Calu3 (cell line): Measurements from ENCODE around the gene HEYL. TPM values are rescaled to one million over a fixed set of nuclear protein-coding genes. Genes with fewer than 3 reads are reported as not detected.

Experiments used
- Bru-seq: library from RNA; stranded (reverse); fragments of 400-500 nt; gene quantifications from one replicate; lab custom pipeline; 2021; lab: Mats Ljungman, UMichigan
- BruChase-seq, 2 experiments: library from RNA; stranded (reverse); fragments of 400-500 nt; gene quantifications; one replicate each; lab custom pipeline; 2021; lab: Mats Ljungman, UMichigan
- BruUV-seq: library from RNA; stranded (reverse); fragments of 400-500 nt; replicated peaks from 2 replicates; lab custom pipeline; 2021; lab: Mats Ljungman, UMichigan
- CTCF ChIA-PET: fragments of 300-600 bp; sonication (Branson Sonifier 250); formaldehyde crosslinking; loops from one replicate; lab custom pipeline; 2022; ENCODE audit warnings: antibody characterized with exemption; lab: Charles Lee
- DNase-seq: peaks from one replicate; pipeline ENCODE4 v3.0.0; 2022
- H3K27ac Mint-ChIP-seq: one replicate; pipeline ENCODE4 v1.8.0; 2022; ENCODE audit warnings: mixed read lengths; ENCODE audit not compliant: unreplicated experiment
- H3K27me3 Mint-ChIP-seq: one replicate; pipeline ENCODE4 v1.8.0; 2022; ENCODE audit warnings: mixed read lengths; ENCODE audit not compliant: unreplicated experiment
- H3K36me3 Mint-ChIP-seq: one replicate; pipeline ENCODE4 v1.8.0; 2022; ENCODE audit warnings: mild to moderate bottlenecking, moderate library complexity, mixed read lengths; ENCODE audit not compliant: insufficient read depth, unreplicated experiment
- H3K4me1 Mint-ChIP-seq: one replicate; pipeline ENCODE4 v1.8.0; 2022; ENCODE audit warnings: mild to moderate bottlenecking, low read depth, mixed read lengths; ENCODE audit not compliant: unreplicated experiment
- H3K4me3 Mint-ChIP-seq: one replicate; pipeline ENCODE4 v1.8.0; 2022; ENCODE audit warnings: mild to moderate bottlenecking, low read depth, moderate library complexity, mixed read lengths; ENCODE audit not compliant: unreplicated experiment
- H3K9me3 Mint-ChIP-seq: one replicate; pipeline ENCODE4 v1.8.0; 2022; ENCODE audit warnings: low read depth, mixed read lengths; ENCODE audit not compliant: unreplicated experiment
- intact Hi-C: fragments of 100-400 bp; cut with micrococcal nuclease; formaldehyde crosslinking; loops from one replicate; pipeline ENCODE4 v1.10.0; 2022; ENCODE audit not compliant: unreplicated experiment
- long read RNA-seq: library from polyadenylated mRNA; stranded (forward); transcript quantifications from one replicate; pipeline ENCODE4 v2.0.0, GENCODE V29; 2022
- total RNA-seq: library from RNA; stranded (reverse); gene quantifications from 2 replicates; pipeline ENCODE4 v1.2.3, GENCODE V29; 2022
- TF ChIP-seq, protein P1 (sequence below): fragments of 200-600 bp; IDR thresholded peaks from one replicate; pipeline ENCODE4 v1.8.0; 2022; ENCODE audit warnings: antibody characterized with exemption; ENCODE audit not compliant: unreplicated experiment

Gene HEYL
- total RNA-seq (0.09 and 0.27 TPM in 2 replicates), Bru-seq, nascent RNA (percentile 14 among the genes with signal in this experiment), BruChase-seq, experiment 1, labeled RNA remaining after a 6-hour chase (percentile 8 among the genes with signal in this experiment), BruChase-seq, experiment 2, labeled RNA remaining after a 2-hour chase (percentile 11 among the genes with signal in this experiment)
- long read RNA-seq, partial matches to known transcripts, result 0 of 1 reads
- long read RNA-seq, other reads (novel, unspliced or antisense), result 1 of 1 reads

DNA sequence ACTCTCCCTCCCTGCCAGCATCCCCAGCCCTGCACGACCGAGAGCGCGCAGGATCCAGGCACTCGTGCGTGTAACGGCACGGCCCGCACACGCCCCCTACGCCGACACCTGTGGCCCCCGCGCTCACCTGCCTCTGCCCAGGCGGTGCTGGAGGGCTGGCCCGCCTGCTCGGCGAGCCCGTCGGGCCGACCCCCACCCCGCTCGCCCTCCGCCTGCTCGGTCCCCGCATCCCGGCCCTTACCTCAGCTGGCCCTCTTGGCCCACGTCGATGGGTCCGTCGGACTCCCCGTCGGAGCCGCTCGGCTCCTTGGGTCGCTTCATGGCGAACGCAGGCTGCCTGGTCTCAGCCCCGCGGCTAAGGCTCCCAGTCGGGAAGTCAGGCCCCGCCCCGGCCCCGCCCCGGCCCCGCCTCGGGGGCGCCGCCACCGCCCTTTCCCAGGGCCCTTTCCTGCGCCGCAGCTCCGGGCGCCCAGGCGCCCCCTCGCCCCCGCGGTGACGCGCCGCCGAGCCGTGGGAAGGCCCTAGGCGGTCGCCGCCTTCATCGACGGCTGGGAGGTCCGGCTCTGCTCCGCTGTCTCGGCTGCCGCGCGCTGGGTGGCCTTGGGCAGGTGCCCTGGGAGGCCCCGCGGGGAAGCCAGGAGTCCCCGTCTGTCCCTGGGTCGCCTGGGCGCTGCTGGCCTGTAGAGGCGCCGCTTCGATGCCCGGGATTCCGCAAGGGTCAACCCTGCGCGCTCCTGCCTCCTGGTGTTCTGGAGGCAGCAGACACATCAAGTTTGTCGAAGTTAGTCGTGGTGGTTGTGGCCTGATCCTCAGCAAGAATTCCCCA, at the start of gene HEYL:
Gene HEYL (minus strand): TSS at position 339 of the 826 bp plus-strand sequence. CDS start 18 bp downstream, at position 321.
- Mint-ChIP-seq H3K36me3 (no peaks in the 10 kb centered on the region), H3K27ac (no peak within 1 kb of the TSS), H3K4me3 (peak within 1 kb of the TSS; percentile 51), H3K27me3 (peaks cover 74% of the 10 kb centered on the region), H3K4me1 (no peaks in the 10 kb centered on the region), H3K9me3 (no peaks in the 10 kb centered on the region)
- TF ChIP-seq, protein P1, sequence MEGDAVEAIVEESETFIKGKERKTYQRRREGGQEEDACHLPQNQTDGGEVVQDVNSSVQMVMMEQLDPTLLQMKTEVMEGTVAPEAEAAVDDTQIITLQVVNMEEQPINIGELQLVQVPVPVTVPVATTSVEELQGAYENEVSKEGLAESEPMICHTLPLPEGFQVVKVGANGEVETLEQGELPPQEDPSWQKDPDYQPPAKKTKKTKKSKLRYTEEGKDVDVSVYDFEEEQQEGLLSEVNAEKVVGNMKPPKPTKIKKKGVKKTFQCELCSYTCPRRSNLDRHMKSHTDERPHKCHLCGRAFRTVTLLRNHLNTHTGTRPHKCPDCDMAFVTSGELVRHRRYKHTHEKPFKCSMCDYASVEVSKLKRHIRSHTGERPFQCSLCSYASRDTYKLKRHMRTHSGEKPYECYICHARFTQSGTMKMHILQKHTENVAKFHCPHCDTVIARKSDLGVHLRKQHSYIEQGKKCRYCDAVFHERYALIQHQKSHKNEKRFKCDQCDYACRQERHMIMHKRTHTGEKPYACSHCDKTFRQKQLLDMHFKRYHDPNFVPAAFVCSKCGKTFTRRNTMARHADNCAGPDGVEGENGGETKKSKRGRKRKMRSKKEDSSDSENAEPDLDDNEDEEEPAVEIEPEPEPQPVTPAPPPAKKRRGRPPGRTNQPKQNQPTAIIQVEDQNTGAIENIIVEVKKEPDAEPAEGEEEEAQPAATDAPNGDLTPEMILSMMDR, result no peak
- CTCF ChIA-PET, result interaction anchor here (0.6 to 1.1 kb wide), 3 partner anchors 8 to 123 kb away, joined by 4 read pairs; no protein-coding TSS in a partner anchor
- intact Hi-C loops, result no loop called here
- no TSS peak for BruUV-seq
- peak; percentile 69 for DNase-seq

DNA sequence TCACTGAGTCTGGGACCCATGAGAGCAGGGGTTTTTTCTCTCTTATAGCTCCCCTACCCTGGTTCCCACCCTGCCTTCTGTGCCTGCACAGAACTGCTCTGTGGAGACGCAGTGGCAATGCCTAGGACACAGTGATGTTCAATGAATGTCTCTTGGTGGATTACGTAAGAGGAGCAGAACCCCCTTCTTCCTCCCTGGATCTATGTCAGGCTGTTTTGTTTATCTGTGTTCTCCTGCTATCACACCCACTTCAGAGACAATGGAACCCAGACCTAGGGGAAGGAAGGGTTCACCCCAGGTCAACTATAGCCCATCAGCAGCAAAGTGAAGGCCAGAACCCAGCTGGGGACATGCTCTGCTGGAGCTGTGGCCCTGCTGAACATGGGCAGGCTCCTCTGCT, 49.8 kb upstream of the HEYL start:
- no TSS peak for BruUV-seq
- DNase-seq, result no peak
- no peaks in the 10 kb centered on the region for H3K36me3 Mint-ChIP-seq
- no peak overlapping the region for H3K4me3 Mint-ChIP-seq
- CTCF ChIA-PET, result no interaction called here
- H3K9me3 Mint-ChIP-seq, result no peaks in the 10 kb centered on the region
- H3K4me1 Mint-ChIP-seq, result no peaks in the 10 kb centered on the region
- intact Hi-C loops, result no loop called here
- TF ChIP-seq, protein P1, result no peak
- no peak overlapping the region for H3K27ac Mint-ChIP-seq
- H3K27me3 Mint-ChIP-seq, result peaks cover 79% of the 10 kb centered on the region

DNA sequence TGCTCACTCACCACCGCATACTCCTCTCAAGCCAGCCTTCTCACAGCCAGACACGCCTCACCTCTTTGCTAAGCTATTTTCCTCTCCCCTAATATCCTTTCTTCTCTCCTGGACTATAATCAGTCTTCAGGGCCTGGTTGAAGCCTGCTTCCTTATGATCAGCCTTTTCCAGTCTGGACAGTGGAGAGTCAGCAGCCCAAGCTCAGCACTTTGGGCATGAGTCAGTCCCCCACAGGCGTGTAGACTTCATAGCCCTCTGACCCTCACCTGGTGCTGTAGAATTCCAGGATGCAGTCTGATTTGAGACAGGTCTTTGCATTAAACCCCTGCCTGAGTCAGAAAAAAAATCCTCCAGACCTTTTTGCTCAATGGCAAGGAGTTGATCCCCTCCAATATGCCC, 49.3 kb upstream of the HEYL start:
- TF ChIP-seq, protein P1, result no peak
- H3K27ac Mint-ChIP-seq, result no peak overlapping the region
- H3K9me3 Mint-ChIP-seq, result no peaks in the 10 kb centered on the region
- no peaks in the 10 kb centered on the region for H3K4me1 Mint-ChIP-seq
- no peak for DNase-seq
- intact Hi-C loops, result no loop called here
- no peak overlapping the region for H3K4me3 Mint-ChIP-seq
- CTCF ChIA-PET, result no interaction called here
- peaks cover 83% of the 10 kb centered on the region for H3K27me3 Mint-ChIP-seq
- H3K36me3 Mint-ChIP-seq, result no peaks in the 10 kb centered on the region
- BruUV-seq, result no TSS peak

DNA sequence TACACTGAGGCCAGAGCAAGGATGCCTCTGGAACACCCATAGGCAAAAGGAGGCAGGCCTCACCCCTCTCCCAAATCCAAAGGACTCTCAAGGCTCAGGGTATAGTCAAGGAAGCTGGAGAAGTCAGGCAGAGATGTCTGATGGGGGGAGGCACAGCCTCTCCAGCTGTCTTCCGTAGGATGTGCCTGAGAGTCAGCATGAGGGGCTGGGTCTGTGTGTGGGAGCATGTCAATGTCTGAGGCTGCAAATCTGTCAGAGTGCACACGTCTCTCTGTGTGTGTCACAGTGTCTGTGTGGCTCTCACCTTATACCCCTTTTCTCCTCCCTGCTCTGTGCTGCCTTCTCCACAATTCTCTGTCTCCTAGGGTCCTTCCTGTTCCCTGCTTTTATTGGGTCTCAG, 47.8 kb upstream of the HEYL start:
- intact Hi-C loops, result no loop called here
- no peak for DNase-seq
- CTCF ChIA-PET, result no interaction called here
- Mint-ChIP-seq H3K4me3 (no peak overlapping the region), H3K4me1 (no peaks in the 10 kb centered on the region), H3K9me3 (no peaks in the 10 kb centered on the region), H3K27me3 (peaks cover 90% of the 10 kb centered on the region), H3K27ac (no peak overlapping the region), H3K36me3 (no peaks in the 10 kb centered on the region)
- BruUV-seq, result no TSS peak
- TF ChIP-seq, protein P1, result no peak
